Hematopoietic multipotent progenitor cell treated with erythropoietin and hydrocortisone succinate and interleukin-3 and kit ligand, for 15 days (in vitro differentiated cells): ENCODE measurements around the gene MARS2.
"Not testable (repeated sequence)": the region's sequence is repeated elsewhere in the genome, so short reads cannot be mapped to it uniquely, and the experiment has no call there.

ENCODE experiments used
- DNase-seq: peaks from one replicate; pipeline ENCODE4 v3.0.0-alpha.2; 2015; ENCODE audit warnings: low spot score

The MARS2 gene

DNA sequence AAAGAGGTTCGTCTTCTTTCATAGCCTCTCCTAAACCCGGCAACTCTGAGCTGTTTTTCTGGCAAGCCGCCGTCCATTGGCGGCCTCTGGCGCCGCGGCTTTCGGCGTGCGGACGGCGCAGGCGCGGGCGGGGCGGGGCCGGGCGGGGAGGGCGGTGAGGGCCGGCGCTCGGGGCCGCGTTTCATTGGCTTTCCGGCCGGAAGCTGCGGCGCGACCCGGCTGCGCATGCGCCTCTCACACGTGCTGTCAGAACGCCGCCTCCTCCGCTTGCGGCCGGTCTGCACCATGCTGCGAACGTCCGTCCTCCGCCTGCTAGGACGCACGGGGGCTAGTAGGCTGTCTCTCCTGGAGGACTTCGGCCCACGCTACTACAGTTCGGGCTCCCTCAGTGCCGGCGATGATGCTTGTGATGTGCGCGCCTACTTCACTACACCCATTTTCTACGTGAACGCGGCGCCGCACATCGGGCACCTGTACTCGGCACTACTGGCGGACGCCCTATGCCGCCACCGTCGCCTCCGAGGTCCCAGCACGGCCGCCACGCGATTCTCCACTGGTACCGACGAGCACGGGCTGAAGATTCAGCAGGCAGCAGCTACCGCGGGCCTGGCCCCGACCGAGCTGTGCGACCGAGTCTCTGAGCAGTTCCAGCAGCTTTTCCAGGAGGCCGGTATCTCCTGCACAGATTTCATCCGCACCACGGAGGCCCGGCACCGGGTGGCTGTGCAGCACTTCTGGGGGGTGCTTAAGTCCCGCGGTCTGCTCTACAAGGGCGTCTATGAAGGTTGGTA lies at the start of gene MARS2:
Gene MARS2 (plus strand): TSS at position 249 of the 791 bp plus-strand sequence. CDS start 37 bp downstream, at position 286.
- DNase-seq: peak; percentile 95

DNA sequence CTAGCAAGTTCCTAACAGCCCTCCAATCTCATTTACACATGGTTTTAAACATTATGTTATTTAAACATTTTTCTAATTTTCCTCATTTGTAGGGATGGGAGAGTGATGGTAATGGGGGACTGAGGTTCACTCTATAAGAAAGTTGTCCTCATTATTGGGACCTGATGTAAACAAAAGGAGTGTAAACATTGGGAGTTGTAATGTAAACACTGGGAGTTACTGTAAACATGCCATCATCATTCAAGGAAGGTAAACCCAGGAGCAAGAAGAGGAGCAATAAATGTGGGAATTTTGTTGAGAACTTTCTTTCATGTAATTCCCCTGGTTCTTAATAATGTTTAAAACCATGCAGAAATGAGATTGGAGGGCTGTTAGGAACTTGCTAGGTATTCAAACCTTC lies 47.6 kb upstream of the MARS2 start:
- DNase-seq: no peak

DNA sequence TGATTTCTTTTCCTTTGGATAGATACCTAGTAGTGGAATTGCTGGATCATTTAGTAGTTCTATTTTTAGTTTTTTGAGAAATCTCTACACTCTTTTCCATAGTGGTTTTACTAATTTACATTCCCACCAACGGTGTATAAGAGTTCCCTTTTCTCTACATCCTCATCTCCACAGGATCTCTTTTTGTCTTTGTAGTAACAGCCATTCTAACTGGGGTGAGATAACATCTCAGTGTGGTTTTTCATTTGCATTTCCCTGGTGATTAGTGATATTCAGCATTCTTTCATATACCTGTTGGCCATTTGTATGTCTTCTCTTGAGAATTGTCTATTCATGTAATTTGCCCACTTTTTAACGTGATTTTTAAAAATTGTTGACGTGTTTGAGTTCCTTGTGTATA lies 43.5 kb upstream of the MARS2 start:
- DNase-seq: no peak

GRCh38 chr2:197666277-197666676 lies 38.9 kb upstream of the MARS2 start:
- DNase-seq: no peak

DNA sequence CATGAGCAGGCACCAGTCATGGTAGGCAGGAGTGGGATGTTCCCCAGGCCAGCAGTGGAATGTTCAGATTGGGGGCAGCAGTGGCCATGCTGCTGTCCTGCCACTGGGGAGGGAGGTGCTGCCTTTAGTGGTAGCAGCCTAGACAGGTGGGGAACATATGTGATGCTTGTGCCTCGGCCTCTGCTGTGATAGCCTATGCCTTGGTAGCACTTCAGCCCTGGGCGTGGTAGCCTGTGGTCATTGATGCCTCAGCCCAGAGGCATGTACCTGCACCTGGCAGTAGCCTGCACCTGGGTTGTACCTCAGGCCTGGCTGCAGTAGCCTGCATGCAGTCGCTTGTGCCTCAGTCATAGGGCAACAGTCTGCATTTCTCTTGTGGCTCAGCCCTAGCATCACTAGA lies 36.9 kb upstream of the MARS2 start:
- no peak for DNase-seq

DNA sequence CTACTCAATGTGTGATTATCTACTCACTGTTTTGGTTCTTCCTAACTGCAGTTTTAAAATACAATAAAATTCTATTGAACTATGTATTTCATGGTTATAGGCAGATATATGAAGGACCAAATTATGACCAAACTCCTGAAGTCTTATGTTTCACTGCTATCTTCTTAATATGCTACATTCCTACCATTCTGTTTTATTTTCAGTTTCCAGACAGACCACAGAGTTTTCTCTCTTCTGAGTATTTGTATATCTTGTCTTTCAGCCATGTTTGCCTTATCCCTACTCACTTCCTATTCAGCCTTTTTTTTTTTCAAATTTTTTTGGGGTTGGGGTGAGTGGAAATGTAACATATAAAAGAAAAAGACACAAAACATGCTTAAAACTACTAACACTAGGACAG lies 36.1 kb upstream of the MARS2 start:
- no peak for DNase-seq

- no peak for DNase-seq
These were observed 32.7 kb upstream of the MARS2 start for GRCh38 chr2:197672371-197672893.

- DNase-seq: no peak
These were observed 32.1 kb upstream of the MARS2 start for GRCh38 chr2:197673106-197673505.

DNA sequence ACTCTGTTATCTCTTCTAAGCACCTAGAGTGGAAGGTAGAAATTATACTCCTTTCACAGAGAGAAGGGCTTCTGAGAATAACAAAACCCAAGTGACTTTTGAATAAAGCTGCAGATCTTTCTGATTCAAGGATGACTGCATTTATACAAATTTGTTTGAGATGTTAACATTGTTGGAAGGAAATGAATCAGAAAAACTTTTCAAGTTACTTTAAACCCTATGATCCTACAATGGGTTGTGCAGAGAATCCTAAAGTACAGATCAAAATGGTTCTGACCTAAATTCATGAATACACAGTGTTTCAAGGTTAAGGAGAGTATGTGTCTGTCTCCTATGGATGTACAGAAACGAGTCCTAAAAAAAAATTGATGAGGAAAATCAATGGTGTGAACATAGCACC lies 31.6 kb upstream of the MARS2 start:
- no peak for DNase-seq

GRCh38 chr2:197674060-197674459 lies 31.1 kb upstream of the MARS2 start:
- no peak for DNase-seq

DNA sequence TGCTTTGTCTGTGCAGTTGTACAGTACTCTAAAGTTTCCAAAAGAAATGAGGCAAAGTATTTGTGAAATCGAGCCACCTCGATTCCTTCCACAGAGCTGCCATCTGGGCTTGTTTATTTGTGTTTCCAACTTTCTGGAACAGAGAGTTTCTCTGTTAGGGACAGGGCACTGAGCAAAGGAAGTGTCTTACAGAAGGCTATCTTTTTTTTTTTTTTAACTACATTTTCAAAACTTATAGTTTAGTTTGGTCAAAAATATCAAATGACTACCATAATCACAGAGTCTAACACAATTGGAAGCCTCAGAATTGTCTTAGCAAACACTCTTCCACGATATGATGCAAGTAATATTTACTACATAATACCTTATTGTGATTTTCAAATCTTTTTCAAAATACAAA lies 30.6 kb upstream of the MARS2 start:
- DNase-seq: no peak

DNA sequence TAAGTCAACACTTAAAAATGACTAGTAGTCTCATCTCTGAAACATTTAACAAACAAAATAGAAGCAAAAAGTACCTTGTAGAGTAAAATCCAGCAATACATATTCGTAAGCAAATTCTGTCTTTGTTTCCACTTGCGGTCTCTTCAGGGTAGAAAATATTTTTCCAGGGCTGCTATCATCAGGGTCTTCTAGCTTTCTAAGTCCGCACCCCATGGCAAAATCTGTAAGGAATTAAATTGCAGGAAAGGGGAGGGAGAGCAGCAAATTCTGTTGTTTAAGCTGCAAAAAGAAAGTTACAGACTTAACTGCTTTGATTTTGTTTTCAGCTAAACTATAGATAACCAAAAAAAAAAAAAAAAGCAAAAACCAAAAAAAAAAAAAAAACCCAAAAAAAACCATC lies 29.9 kb upstream of the MARS2 start, which contains the start of gene RFTN2:
Gene RFTN2 (minus strand): TSS at position 342 of the 400 bp plus-strand sequence. CDS start 129 bp downstream, at position 213.
- no peak for DNase-seq

GRCh38 chr2:197675711-197676188 lies 29.4 kb upstream of the MARS2 start:
- DNase-seq: no peak

DNA sequence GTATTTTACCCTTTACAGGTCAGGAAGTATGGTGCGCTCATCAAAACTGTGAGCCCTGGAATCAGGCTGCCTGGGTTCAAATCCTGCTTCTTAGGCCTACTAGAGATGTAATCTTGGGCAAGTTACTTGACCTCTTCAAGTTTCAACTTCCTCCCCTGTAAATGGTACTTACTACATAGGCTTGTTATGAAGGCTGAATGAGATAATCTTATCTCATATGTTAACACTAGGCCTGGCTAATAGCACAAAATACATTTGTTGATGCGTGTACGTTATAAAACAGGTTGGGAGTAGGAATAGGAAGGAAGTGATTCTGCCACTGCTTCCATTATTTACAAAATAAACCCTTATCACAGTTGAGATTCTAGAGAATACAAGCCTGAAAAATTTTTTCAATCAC lies 28.1 kb upstream of the MARS2 start:
- no peak for DNase-seq

DNA sequence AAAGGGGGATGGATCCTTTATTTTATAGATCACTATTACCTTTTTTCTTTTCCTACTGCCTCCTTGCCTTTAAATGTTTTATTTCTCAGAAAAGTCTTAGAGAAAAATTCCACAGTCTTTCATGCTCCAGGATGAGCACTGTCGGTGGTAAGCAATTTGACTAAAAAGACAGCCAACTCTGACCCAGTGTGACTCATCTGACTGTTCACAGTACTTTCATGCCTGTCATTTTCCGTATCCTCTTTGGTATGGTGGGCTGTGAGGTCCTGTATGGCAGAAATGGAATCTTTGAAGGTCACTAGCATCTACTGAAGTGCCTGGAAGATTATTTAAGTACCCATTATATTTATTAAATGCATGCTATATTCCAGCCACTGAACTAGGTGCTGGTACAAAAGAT lies 27.7 kb upstream of the MARS2 start:
- no peak for DNase-seq

- DNase-seq: not testable (repeated sequence)
These were observed 10.0 kb upstream of the MARS2 start for GRCh38 chr2:197695206-197695605.

DNA sequence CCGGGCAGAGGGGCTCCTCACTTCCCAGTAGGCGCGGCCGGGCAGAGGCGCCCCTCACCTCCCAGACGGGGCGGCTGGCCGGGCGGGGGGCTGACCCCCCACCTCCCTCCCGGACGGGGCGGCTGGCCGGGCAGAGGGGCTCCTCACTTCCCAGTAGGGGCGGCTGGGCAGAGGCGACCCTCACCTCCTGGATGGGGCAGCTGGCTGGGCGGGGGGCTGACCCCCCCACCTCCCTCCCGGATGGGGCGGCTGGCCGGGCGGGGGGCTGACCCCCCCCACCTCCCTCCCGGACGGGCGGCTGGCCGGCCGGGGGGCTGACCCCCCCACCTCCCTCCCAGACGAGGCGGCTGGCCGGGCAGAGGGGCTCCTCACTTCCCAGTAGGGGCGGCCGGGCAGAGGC lies 9.2 kb upstream of the MARS2 start:
- not testable (repeated sequence) for DNase-seq

- not testable (repeated sequence) for DNase-seq
These were observed 8.6 kb upstream of the MARS2 start for GRCh38 chr2:197696571-197696970.

GRCh38 chr2:197699724-197700123 lies 5.4 kb upstream of the MARS2 start:
- not testable (repeated sequence) for DNase-seq

DNA sequence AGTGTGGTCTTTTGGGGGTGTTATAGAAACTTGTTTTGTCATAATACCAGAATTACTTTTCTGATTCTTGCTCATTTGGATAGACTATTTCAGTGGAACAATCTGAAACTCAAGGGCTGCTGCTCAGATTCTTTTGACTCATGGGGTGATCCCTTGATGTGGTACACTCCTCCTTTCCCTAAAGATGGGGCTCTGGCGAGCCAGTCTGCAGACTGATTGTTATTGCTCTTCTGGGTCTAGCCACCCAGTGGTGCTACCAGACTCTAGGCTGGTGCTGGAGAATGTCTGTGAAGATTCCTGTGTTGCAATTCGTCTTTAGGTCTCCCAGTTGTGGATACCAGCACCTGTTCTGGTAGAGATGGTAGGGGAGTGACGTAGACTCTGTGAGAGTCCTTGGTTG lies 4.2 kb upstream of the MARS2 start:
- DNase-seq: no peak

- DNase-seq: no peak
These were observed 592 bp upstream of the MARS2 start for GRCh38 chr2:197704434-197705120.

- DNase-seq: no peak
These were observed 1.0 kb downstream of the MARS2 start for GRCh38 chr2:197705912-197706838.
